ENCODE data around the gene GOLGA6C.

The GOLGA6C gene

GRCh38 chr15:75228787-75229186, 29.3 kb upstream of the GOLGA6C start:
- no peak overlapping the region for H3K4me3 ChIP-seq (ENCODE audit: low read length)
- DNase-seq (ENCODE audit: low read depth): no peak
- H3K9ac ChIP-seq (ENCODE audit: low read length): no peak overlapping the region
- H3K9me3 ChIP-seq (ENCODE audit: control insufficient read depth, low read length): no peaks in the 10 kb centered on the region
- peaks cover 60% of the 10 kb centered on the region for H3K27me3 ChIP-seq (replicated peaks; ENCODE audit: control insufficient read depth, insufficient read depth, low read length)
- no peaks in the 10 kb centered on the region for H3K36me3 ChIP-seq (ENCODE audit: control insufficient read depth, insufficient read depth, low read length, severe bottlenecking)
- H3K4me1 ChIP-seq (ENCODE audit: control insufficient read depth, insufficient read depth, low read length): peaks cover 4% of the 10 kb centered on the region

- Histone ChIP-seq H3K9ac (ENCODE audit: low read length) (no peak overlapping the region), H3K36me3 (ENCODE audit: control insufficient read depth, insufficient read depth, low read length, severe bottlenecking) (no peaks in the 10 kb centered on the region), H3K27me3 (replicated peaks; ENCODE audit: control insufficient read depth, insufficient read depth, low read length) (peaks cover 58% of the 10 kb centered on the region), H3K4me3 (ENCODE audit: low read length) (no peak overlapping the region), H3K9me3 (ENCODE audit: control insufficient read depth, low read length) (no peaks in the 10 kb centered on the region), H3K4me1 (ENCODE audit: control insufficient read depth, insufficient read depth, low read length) (peaks cover 4% of the 10 kb centered on the region)
- DNase-seq (ENCODE audit: low read depth): no peak
These were observed 28.7 kb upstream of the GOLGA6C start for GRCh38 chr15:75229191-75230015.

GRCh38 chr15:75230016-75230343, 28.2 kb upstream of the GOLGA6C start:
- Histone ChIP-seq H3K36me3 (ENCODE audit: control insufficient read depth, insufficient read depth, low read length, severe bottlenecking) (no peaks in the 10 kb centered on the region), H3K9me3 (ENCODE audit: control insufficient read depth, low read length) (no peaks in the 10 kb centered on the region), H3K9ac (ENCODE audit: low read length) (no peak overlapping the region), H3K27me3 (replicated peaks; ENCODE audit: control insufficient read depth, insufficient read depth, low read length) (peaks cover 52% of the 10 kb centered on the region), H3K4me1 (ENCODE audit: control insufficient read depth, insufficient read depth, low read length) (peaks cover 4% of the 10 kb centered on the region), H3K4me3 (ENCODE audit: low read length) (no peak overlapping the region)
- DNase-seq (ENCODE audit: low read depth): no peak

GRCh38 chr15:75230551-75231371, 27.4 kb upstream of the GOLGA6C start:
- H3K27me3 ChIP-seq (replicated peaks; ENCODE audit: control insufficient read depth, insufficient read depth, low read length): peaks cover 51% of the 10 kb centered on the region
- no peaks in the 10 kb centered on the region for H3K9me3 ChIP-seq (ENCODE audit: control insufficient read depth, low read length)
- H3K4me1 ChIP-seq (ENCODE audit: control insufficient read depth, insufficient read depth, low read length): peaks cover 4% of the 10 kb centered on the region
- no peak for DNase-seq (ENCODE audit: low read depth)
- no peaks in the 10 kb centered on the region for H3K36me3 ChIP-seq (ENCODE audit: control insufficient read depth, insufficient read depth, low read length, severe bottlenecking)
- no peak overlapping the region for H3K4me3 ChIP-seq (ENCODE audit: low read length)
- H3K9ac ChIP-seq (ENCODE audit: low read length): no peak overlapping the region

GRCh38 chr15:75231836-75232235, 26.3 kb upstream of the GOLGA6C start:
- DNase-seq (ENCODE audit: low read depth): no peak
- H3K36me3 ChIP-seq (ENCODE audit: control insufficient read depth, insufficient read depth, low read length, severe bottlenecking): no peaks in the 10 kb centered on the region
- H3K4me1 ChIP-seq (ENCODE audit: control insufficient read depth, insufficient read depth, low read length): peaks cover 4% of the 10 kb centered on the region
- no peak overlapping the region for H3K9ac ChIP-seq (ENCODE audit: low read length)
- H3K4me3 ChIP-seq (ENCODE audit: low read length): no peak overlapping the region
- no peaks in the 10 kb centered on the region for H3K9me3 ChIP-seq (ENCODE audit: control insufficient read depth, low read length)
- H3K27me3 ChIP-seq (replicated peaks; ENCODE audit: control insufficient read depth, insufficient read depth, low read length): peaks cover 55% of the 10 kb centered on the region

- no peak overlapping the region for H3K9ac ChIP-seq (ENCODE audit: low read length)
- no peak overlapping the region for H3K4me3 ChIP-seq (ENCODE audit: low read length)
- H3K36me3 ChIP-seq (ENCODE audit: control insufficient read depth, insufficient read depth, low read length, severe bottlenecking): no peaks in the 10 kb centered on the region
- no peaks in the 10 kb centered on the region for H3K9me3 ChIP-seq (ENCODE audit: control insufficient read depth, low read length)
- peaks cover 55% of the 10 kb centered on the region for H3K27me3 ChIP-seq (replicated peaks; ENCODE audit: control insufficient read depth, insufficient read depth, low read length)
- no peak for DNase-seq (ENCODE audit: low read depth)
- H3K4me1 ChIP-seq (ENCODE audit: control insufficient read depth, insufficient read depth, low read length): peaks cover 4% of the 10 kb centered on the region
These were observed 25.8 kb upstream of the GOLGA6C start for GRCh38 chr15:75232252-75232813.

- no peak overlapping the region for H3K9ac ChIP-seq (ENCODE audit: low read length)
- H3K4me3 ChIP-seq (ENCODE audit: low read length): no peak overlapping the region
- H3K4me1 ChIP-seq (ENCODE audit: control insufficient read depth, insufficient read depth, low read length): peaks cover 4% of the 10 kb centered on the region
- DNase-seq (ENCODE audit: low read depth): no peak
- peaks cover 58% of the 10 kb centered on the region for H3K27me3 ChIP-seq (replicated peaks; ENCODE audit: control insufficient read depth, insufficient read depth, low read length)
- no peaks in the 10 kb centered on the region for H3K36me3 ChIP-seq (ENCODE audit: control insufficient read depth, insufficient read depth, low read length, severe bottlenecking)
- H3K9me3 ChIP-seq (ENCODE audit: control insufficient read depth, low read length): no peaks in the 10 kb centered on the region
These were observed 25.2 kb upstream of the GOLGA6C start for GRCh38 chr15:75232826-75233503.

- H3K9me3 ChIP-seq (ENCODE audit: control insufficient read depth, low read length): no peaks in the 10 kb centered on the region
- H3K9ac ChIP-seq (ENCODE audit: low read length): no peak overlapping the region
- H3K4me1 ChIP-seq (ENCODE audit: control insufficient read depth, insufficient read depth, low read length): peaks cover 4% of the 10 kb centered on the region
- H3K36me3 ChIP-seq (ENCODE audit: control insufficient read depth, insufficient read depth, low read length, severe bottlenecking): no peaks in the 10 kb centered on the region
- H3K27me3 ChIP-seq (replicated peaks; ENCODE audit: control insufficient read depth, insufficient read depth, low read length): peaks cover 60% of the 10 kb centered on the region
- no peak overlapping the region for H3K4me3 ChIP-seq (ENCODE audit: low read length)
- DNase-seq (ENCODE audit: low read depth): no peak
These were observed 24.5 kb upstream of the GOLGA6C start for GRCh38 chr15:75233504-75234190.

- H3K9me3 ChIP-seq (ENCODE audit: control insufficient read depth, low read length): no peaks in the 10 kb centered on the region
- H3K36me3 ChIP-seq (ENCODE audit: control insufficient read depth, insufficient read depth, low read length, severe bottlenecking): no peaks in the 10 kb centered on the region
- no peak for DNase-seq (ENCODE audit: low read depth)
- peaks cover 66% of the 10 kb centered on the region for H3K27me3 ChIP-seq (replicated peaks; ENCODE audit: control insufficient read depth, insufficient read depth, low read length)
- no peak overlapping the region for H3K9ac ChIP-seq (ENCODE audit: low read length)
- peaks cover 4% of the 10 kb centered on the region for H3K4me1 ChIP-seq (ENCODE audit: control insufficient read depth, insufficient read depth, low read length)
- no peak overlapping the region for H3K4me3 ChIP-seq (ENCODE audit: low read length)
These were observed 23.8 kb upstream of the GOLGA6C start for GRCh38 chr15:75234191-75234810.

GRCh38 chr15:75235051-75235673, 23.0 kb upstream of the GOLGA6C start:
- Histone ChIP-seq H3K27me3 (replicated peaks; ENCODE audit: control insufficient read depth, insufficient read depth, low read length) (peaks cover 70% of the 10 kb centered on the region), H3K9me3 (ENCODE audit: control insufficient read depth, low read length) (no peaks in the 10 kb centered on the region), H3K36me3 (ENCODE audit: control insufficient read depth, insufficient read depth, low read length, severe bottlenecking) (no peaks in the 10 kb centered on the region), H3K9ac (ENCODE audit: low read length) (no peak overlapping the region), H3K4me1 (ENCODE audit: control insufficient read depth, insufficient read depth, low read length) (no peaks in the 10 kb centered on the region), H3K4me3 (ENCODE audit: low read length) (no peak overlapping the region)
- no peak for DNase-seq (ENCODE audit: low read depth)
